Inferior parietal cortex (tissue), 1 donor: ENCODE measurements around the gene LRCH2.
"Not testable (repeated sequence)": the region's sequence is repeated elsewhere in the genome, so short reads cannot be mapped to it uniquely, and the experiment has no call there.

Source experiments
- DNase-seq: peaks from one replicate; pipeline ENCODE4 v3.0.0-alpha.2; 2016; ENCODE audit errors: extremely low spot score

LRCH2 gene, protein sequence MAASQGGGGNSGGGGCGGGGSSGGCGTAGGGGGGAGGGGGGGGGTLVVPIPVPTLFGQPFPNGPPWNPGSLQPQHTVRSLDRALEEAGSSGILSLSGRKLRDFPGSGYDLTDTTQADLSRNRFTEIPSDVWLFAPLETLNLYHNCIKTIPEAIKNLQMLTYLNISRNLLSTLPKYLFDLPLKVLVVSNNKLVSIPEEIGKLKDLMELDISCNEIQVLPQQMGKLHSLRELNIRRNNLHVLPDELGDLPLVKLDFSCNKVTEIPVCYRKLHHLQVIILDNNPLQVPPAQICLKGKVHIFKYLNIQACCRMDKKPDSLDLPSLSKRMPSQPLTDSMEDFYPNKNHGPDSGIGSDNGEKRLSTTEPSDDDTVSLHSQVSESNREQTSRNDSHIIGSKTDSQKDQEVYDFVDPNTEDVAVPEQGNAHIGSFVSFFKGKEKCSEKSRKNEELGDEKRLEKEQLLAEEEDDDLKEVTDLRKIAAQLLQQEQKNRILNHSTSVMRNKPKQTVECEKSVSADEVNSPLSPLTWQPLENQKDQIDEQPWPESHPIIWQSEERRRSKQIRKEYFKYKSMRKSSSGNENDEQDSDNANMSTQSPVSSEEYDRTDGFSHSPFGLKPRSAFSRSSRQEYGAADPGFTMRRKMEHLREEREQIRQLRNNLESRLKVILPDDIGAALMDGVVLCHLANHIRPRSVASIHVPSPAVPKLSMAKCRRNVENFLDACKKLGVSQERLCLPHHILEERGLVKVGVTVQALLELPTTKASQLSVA

DNA sequence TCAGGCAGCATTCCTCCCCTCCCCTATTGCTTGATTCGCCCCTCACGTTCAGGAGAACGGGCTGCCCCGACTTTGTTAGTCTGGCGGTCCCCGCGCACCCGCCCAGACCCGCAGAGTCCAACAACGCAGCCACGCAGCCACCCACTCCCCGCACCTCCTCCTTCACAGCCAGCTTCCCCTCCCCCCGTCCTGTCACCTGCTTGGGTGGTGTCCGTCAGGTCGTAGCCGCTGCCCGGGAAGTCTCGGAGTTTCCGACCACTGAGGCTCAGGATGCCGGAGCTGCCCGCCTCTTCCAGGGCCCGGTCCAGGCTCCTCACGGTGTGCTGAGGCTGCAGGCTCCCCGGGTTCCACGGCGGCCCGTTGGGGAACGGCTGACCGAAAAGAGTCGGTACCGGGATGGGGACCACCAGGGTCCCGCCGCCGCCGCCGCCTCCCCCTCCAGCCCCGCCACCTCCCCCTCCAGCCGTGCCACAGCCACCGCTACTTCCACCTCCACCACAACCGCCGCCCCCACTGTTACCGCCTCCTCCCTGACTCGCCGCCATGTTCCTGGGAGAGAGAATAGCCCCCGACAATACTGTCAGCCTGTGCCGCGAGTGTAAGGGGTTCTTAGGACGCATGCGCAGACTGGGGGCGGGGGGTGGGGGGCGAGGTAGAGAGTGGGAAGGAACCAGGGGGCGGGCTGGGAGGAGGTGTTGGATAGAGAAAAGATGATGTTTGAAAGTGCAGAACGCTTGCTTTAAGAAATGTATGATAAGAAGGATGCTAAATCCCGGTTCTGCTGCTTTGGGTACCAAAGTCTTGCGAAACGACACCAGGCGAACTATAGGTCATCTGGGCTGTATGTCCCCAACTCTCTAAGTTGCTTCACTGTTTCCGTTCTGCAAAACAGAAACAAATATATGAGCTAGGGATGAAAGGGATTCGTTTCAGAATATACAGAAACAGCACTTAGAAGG lies at the start of gene LRCH2:
Gene LRCH2 (minus strand): TSS at position 600 of the 959 bp plus-strand sequence. CDS start 55 bp downstream, at position 545.
- DNase-seq, result peak; percentile 34

DNA sequence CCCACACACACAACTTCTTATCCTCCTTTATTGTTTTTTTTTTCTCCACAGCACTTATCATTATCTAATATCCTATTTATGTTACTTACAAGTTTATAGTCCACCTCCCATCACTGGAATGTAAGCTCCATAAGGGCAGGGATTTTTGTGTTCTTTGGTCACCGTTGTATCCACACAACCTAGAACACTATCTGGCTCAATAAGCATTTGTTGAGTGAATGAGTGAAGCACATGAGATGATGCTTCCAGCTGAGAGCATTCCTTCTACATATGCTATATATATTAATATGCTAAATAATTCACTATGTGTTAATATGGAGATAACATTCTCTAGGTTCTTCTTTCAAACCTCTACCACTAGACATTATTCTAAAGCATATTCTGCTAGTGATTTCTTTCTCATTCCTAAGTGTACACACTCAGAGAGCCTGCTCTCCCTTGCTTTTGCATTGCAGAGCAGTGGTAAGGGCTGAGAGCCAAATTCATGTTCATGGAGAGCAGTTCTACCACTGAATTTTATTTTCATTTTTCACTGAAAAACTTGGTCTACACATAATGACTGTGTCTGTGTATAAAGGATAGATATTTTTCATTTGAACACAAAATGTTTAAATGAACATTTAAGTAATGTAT lies 35.3 kb upstream of the LRCH2 start:
- DNase-seq, result no peak

DNA sequence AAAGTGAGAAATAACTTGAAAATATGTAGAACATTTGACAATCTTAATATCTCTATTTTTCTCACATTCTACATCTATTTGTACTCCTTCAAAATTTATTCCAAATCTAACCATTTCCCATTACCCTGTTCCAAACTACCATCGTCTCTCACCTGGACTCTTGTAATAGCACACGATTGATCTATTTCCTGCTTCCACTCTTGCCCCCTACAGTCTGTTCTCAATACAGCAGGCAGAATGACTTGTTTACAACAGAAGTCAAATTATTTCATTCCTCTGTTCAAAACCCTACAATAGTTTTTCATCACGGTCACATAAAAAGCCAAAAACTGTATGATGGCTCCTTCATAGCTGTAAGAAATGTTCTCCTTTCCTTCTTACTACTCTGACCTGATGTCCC lies 34.5 kb upstream of the LRCH2 start:
- no peak for DNase-seq

DNA sequence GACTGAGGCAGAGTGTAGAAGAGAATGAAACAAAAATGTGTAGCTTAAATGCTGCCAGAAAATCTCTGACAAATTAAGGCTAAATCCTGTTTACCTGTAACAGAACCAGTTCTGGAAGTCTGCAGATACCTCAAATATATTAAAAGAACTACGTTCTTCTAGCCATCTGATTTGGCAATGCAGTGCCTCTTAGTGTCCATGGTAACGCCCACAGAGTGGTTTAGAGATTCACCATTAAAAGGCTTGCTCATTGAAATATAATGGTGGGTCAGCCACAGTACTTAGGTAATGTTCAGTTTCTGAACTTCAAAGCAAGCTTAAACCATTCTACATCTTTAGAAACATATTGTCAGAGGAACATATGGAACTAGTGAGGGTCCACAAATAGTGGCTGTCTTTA lies 32.4 kb upstream of the LRCH2 start:
- no peak for DNase-seq

DNA sequence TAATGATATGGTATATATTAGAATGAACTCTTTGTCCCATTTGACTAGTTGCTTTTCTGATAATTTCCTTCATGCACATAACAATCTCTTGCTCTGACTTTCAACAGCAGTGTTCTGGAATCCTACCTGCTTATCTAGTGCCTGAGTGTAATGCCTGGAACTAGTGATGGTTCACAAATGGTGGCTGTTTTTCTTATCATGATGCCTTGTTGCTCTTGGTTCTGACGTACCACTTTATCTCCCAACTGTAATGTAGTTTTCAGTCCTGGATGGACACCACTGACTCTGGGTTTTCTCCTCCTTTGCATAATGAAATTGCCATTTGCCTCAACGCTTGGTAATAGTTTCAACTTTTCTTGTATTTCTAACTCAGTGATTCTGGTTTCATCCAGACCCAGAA lies 30.1 kb upstream of the LRCH2 start:
- no peak for DNase-seq

DNA sequence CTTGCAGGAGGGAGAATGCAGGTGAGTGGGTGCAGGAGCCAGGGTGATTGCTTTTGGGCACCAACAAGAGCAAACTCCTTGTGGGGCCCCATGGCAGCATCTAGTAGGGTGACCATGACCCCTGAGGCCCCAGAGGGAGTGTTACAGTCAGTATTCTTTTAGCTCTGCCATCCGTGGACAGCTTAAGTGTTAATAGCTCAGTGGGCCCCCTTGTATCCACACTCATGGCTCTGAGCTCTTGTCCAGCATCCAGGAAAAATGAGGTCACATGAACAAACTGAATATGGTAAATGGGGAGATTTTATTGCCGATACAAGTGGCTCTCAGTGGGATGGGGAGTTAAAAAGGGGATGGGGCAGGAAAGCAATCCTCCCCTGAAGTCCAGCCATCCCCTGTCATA lies 27.3 kb upstream of the LRCH2 start:
- DNase-seq, result no peak

DNA sequence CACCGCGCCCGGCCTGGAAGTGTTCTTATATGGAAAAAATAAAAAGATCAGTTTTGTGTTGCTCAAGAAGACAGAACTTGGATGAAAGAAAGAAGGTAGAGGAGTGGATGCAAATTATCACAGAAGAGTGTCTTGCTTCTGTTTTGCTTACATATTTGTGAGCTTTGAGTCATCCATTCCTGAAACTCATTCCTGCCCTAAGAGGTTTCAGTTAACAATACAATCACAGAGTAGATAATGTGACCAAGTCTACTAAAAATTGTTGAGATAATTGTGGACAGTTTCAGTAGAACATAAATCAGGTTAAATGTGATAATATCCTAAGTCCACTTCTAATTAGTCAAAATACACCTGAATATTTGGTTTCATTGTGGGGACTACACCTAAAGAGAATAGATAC lies 26.4 kb upstream of the LRCH2 start:
- no peak for DNase-seq

DNA sequence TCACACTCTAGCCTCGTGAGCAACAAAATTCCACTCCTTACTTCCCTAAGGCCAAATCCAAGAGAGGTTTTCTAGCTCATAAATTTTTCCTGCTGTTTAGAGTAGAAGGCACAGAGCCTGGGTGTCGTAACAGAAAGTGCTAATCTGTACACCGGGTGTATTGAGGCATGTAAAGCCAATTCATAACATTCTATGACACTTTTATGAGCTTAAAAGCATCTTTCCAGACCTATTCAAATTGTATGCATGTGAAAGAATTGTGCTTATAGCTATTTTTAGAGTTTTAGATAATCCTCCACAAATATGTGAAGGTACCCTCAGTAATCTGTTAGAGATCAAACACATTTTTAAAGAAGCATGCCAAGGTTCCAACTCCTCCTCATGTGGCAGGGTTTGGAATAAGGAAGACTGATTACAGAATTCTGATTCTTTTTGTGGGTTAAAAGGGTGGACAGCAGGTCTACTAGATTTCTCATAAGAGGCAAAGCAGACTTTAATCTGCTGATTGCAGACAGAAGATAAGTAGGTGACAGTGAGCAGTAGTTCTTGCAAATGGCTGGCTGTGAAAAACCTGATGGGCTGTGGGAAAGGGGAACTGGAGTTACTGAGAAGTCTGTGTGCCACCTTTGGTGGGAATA lies 25.5 kb upstream of the LRCH2 start:
- DNase-seq, result no peak

DNA sequence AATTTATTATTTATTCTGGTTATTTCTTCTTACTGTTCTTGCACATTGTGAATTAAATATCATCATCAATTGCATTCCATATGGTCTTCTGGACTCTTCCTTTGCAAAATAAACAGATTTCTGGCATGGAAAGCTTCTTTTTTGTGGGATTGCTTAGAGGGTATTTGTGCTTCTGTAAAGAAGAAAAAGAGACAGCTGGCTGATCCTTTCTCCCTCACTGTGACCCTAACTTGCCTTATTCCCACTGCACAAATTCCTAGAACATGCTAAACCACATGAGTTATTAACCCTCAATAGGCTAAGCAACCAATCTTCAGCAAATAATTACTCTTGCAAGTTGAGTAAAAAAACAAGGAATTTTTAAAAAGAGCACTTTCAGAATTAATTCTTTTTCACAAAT lies 23.8 kb upstream of the LRCH2 start:
- no peak for DNase-seq

DNA sequence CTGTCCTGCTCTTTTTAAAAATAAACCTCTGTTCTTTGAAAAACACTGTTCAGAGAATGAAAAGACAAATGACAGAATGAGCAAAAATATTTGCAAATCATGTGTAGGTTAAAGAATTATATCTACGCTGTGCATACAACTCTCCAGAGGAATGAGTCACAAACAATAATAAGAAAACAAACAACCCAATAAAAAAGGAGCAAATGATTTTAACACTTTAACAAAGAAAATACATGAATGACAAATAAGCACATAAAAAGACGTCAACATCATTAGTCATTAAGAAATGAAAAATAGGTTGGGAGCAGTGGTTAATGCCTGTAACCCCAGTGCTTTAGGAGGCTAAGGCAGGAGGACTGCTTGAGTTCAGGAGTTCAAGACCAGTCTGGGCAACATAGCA lies 21.1 kb upstream of the LRCH2 start:
- DNase-seq, result no peak

DNA sequence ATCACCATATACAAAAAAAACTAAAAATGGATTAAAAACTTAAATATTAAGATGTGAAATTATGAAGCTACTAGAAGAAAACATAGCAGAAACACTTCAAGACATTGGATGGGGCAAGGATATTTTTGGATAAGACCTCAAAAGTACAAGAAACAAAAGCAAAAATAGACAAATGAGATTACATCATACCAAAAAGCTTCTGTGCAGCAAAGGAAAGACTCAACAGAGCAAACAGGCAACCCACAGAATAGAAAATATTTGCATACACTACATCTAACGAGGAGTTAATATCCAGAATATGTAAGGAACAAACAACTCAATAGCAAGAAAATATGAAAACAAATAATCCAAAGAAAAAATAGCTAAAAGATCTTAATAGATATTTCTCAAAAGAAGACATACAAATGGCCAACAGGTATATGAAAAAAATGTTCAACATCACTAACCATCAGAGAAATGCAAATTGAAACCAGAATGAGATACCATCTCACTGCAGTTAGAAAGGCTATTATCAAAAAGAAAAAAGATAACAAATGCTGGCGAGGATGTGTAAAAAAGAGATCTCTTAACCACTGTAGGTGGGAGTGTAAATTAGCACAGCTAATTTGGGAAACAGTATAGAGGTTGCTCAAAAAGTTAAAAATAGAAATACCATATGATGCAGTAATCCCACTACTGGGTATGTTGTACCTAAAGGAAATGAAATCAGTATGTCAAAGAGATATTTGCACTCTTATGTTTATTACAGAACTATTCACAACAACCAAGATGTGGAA lies 17.8 kb upstream of the LRCH2 start:
- DNase-seq, result no peak

DNA sequence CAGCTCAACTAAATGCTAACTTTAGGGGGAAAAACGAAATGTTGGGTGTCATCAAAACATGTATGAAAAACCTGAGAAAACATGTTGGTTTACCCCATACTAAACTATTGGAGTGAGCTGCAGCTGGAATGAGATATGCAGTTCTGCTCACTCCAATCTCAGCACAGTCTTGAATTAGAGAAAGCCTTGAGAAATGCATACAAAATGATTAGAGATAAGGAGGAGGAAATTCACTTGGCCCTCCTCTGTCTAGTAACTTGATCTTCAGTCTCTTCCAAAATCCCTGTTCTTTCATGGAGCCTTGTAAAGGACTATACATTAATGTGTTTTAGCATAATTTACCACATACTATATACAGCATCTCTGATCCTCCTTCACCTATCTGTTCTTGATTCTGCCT lies 3.2 kb upstream of the LRCH2 start:
- no peak for DNase-seq

DNA sequence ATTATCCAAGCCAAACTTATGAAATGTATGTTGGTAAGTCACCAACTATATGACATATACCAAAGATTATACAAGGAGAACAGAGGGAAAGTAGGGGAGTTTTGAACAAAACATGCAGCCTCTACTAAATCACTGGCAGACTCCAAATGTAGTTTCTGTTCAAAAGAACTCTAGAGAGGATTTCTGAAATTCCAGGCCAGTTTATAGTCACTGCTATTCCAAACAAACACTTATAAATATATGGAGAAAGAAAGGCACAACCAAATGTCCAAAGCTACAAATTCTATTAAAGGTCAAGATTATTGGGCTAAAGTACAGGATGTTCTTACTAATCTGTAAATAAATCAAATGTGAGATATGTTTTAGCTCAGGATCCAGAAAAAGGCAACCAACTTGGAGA lies 2.7 kb upstream of the LRCH2 start:
- no peak for DNase-seq

DNA sequence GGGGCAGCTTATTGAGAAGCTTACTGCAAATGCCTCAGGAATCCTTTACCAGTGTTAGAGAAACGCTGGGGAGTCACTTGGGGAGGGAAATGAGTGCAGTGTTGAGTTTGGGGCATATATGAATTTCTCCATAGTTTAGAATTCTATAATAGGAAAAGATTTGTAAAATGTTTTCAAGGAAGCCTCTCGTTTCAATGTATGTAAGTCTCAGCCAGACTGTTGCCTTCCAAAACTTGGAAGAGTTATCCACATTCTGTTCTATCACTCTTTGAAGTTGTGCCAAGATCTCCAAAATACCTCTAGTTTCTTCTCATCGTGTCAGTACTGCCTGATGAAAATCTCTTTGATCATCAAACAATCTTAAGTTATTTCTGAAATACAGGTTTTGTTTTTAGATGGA lies 565 bp upstream of the LRCH2 start:
- peak; percentile 23 for DNase-seq

DNA sequence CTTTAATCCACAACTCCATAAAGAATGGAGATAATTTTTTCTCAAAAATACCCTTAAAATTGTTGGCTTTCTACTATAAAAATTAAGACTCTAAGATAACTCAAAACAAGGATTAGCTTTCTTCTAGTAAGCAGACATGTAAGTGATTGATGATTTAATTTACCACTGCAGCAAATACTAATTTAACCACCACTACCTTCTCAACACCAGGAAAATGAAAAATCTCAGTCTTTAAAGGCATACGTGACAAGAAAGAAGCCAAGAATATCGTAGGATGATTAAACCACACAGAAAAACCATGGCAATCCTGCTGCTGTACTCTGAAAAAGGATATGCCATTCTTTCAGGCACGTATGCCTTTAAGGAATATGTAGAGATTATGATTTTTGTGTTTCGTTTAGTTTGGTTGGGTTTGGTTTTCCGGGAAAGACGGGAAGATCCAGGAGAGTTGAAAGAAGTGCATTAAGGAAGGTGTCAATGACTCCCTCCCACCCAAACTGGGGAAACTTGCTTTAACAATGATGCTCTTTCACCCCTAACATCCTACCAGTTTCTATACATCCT lies 881 bp downstream of the LRCH2 start:
- peak; percentile 15 for DNase-seq

DNA sequence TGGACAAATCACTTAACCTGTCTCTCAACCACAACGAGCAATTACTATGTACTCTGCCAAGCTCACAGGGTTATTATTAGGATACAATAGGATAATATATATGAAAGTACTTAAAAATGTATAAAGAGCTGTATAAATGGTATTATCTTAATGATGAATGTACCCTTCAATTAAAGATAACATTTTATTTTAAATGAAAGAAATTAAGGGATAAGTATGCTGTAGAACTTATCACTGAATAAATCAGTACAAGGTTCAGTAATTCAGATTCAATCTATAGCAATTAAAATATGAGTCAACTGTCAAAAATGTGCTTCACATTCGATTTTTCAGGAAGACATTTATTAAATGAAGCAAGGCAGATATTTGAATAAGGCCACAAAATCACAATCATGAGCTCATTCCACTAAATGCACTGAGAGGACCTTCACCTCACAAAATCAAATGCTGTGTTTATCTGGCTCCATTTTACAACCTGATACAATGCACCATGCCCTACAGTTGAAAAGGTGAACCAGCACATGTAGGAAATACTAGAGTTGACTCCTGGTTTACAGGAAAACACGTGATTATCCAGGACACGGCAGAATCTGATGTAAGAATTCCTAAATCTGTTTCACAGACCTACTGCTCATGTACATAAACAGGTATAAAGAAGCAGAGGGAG lies 4.4 kb downstream of the LRCH2 start:
- DNase-seq, result no peak

DNA sequence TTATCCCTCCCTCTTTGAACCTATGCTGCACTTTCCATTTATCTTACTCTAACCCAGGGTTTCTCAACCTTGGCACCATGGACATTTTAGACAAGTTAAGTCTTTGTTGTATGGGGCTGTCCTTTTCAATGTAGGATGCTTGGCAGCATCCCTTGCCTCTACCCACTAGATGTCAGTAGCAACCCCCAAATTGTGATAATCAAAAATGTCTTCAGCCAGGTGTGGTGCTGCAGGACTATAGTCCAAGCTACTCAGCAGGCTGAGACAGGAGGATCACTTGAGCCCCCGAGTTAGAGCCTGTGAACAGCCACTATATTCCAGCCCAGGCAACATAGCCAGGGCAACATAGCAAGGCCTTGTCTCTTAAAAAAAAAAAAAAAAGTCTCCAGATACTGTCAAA lies 7.0 kb downstream of the LRCH2 start:
- peak; percentile 9 for DNase-seq

DNA sequence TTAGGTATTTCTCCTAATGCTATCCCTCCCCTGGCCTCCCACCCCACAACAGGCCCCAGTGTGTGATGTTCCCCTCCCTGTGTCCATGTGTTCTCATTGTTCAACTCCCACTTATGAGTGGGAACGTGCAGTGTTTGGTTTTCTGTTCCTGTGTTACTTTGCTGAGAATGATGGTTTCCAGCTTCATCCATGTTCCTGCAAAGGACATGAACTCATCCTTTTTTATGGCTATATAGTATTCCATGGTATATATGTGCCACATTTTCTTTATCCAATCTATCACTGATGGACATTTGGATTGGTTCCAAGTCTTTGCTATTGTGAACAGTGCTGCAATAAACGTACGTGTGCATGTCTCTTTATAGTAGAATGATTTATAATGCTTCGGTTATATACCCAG lies 16.6 kb downstream of the LRCH2 start:
- DNase-seq, result not testable (repeated sequence)

DNA sequence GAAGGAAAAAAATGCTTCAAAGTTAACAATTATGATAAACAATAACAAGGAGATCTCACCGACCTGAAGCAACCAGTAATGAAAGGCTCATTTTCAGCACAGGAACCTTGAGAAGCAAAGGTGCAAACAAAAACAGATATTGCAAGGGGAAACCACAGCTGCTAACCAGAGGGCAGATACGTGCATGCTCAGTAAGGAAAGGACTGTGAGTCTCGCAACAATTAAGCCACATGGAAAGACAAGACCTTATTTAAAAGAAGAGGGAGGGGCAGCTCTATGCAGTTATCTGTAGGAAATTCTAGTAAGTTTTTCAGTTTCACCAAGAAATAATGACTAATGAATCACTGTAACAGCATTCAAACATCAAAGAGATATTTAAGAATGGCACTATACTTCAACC lies 19.3 kb downstream of the LRCH2 start:
- DNase-seq, result no peak
